OCI-LY7 (cell line): ENCODE measurements around the gene FOXN1. TPM values are rescaled to one million over a fixed set of nuclear protein-coding genes. Genes with fewer than 3 reads are reported as not detected.
"Not testable (repeated sequence)": the region's sequence is repeated elsewhere in the genome, so short reads cannot be mapped to it uniquely, and the experiment has no call there.

Experiments used
- Bru-seq: library from RNA; stranded (reverse); fragments of 400-500 nt; gene quantifications from one replicate; lab custom pipeline; 2021; lab: Mats Ljungman, UMichigan
- BruChase-seq, 2 experiments: library from RNA; stranded (reverse); fragments of 400-500 nt; gene quantifications; one replicate each; lab custom pipeline; 2021; lab: Mats Ljungman, UMichigan
- BruUV-seq: library from RNA; stranded (reverse); fragments of 400-500 nt; replicated peaks from 2 replicates; lab custom pipeline; 2021; lab: Mats Ljungman, UMichigan
- CTCF ChIA-PET: fragments of 300-600 bp; sonication (Branson Sonifier 250); formaldehyde crosslinking; loops from one replicate; lab custom pipeline; 2022; ENCODE audit warnings: antibody characterized with exemption; ENCODE audit not compliant: unreplicated experiment; lab: Charles Lee
- POLR2A ChIA-PET: fragments of 300-600 bp; sonication (Branson Sonifier 250); formaldehyde crosslinking; loops from one replicate; lab custom pipeline; 2022; ENCODE audit warnings: antibody characterized with exemption; lab: Charles Lee
- DNase-seq: peaks from one replicate; pipeline ENCODE4 v3.0.0-alpha.2; 2015; ENCODE audit warnings: low spot score
- H2AFZ ChIP-seq: fragments of 200-600 bp; sonication (generic), shearing (Covaris generic); 2 replicates; pipeline ENCODE4 v1.6.1; 2014; ENCODE audit warnings: mild to moderate bottlenecking, antibody characterized with exemption, low read length, moderate library complexity
- H3K27ac ChIP-seq: fragments of 200-600 bp; sonication (generic); 2 replicates; pipeline ENCODE4 v1.5.1; 2014; ENCODE audit warnings: mixed run types, low read depth, mild to moderate bottlenecking, moderate library complexity, low read length, inconsistent platforms; ENCODE audit not compliant: poor library complexity, severe bottlenecking
- H3K36me3 ChIP-seq: fragments of 200-600 bp; sonication (generic); 2 replicates; pipeline ENCODE4 v1.6.1; 2014; ENCODE audit warnings: mild to moderate bottlenecking, antibody characterized with exemption, low read length, moderate library complexity, mixed read lengths; ENCODE audit not compliant: insufficient read depth
- H3K4me1 ChIP-seq: fragments of 200-600 bp; sonication (generic); 2 replicates; pipeline ENCODE4 v1.5.1; 2014; ENCODE audit warnings: mild to moderate bottlenecking, low read length; ENCODE audit not compliant: insufficient read depth, poor library complexity, severe bottlenecking
- H3K4me2 ChIP-seq: fragments of 200-600 bp; sonication (generic); 2 replicates; pipeline ENCODE4 v1.6.1; 2014; ENCODE audit warnings: mild to moderate bottlenecking, low read length
- H3K4me3 ChIP-seq: fragments of 200-600 bp; sonication (generic); 2 replicates; pipeline ENCODE4 v1.5.1; 2014; ENCODE audit warnings: mild to moderate bottlenecking, low read depth, low read length; ENCODE audit not compliant: poor library complexity, severe bottlenecking
- H3K79me2 ChIP-seq: fragments of 200-600 bp; sonication (generic); 2 replicates; pipeline ENCODE4 v1.6.1; 2016; ENCODE audit warnings: low read depth, mild to moderate bottlenecking, low read length, moderate library complexity, mixed read lengths; ENCODE audit not compliant: insufficient read depth
- H3K9me2 ChIP-seq: fragments of 200-600 bp; sonication (generic); 2 replicates; pipeline ENCODE4 v1.6.1; 2016; ENCODE audit warnings: mild to moderate bottlenecking, low read length, mixed read lengths; ENCODE audit not compliant: insufficient read depth
- H3K9me3 ChIP-seq: fragments of 200-600 bp; sonication (generic); 2 replicates; pipeline ENCODE4 v1.6.1; 2014; ENCODE audit warnings: mild to moderate bottlenecking, mixed run types, low read length, mixed read lengths
- H4K20me1 ChIP-seq: fragments of 200-600 bp; sonication (generic); 2 replicates; pipeline ENCODE4 v1.6.1; 2014; ENCODE audit warnings: mild to moderate bottlenecking, antibody characterized with exemption, low read length, moderate library complexity, mixed read lengths; ENCODE audit not compliant: insufficient read depth
- CTCF ChIP-seq: fragments of 200-600 bp; sonication (generic); conservative IDR thresholded peaks from 2 replicates; pipeline ENCODE4 v1.5.1; 2014; ENCODE audit warnings: mild to moderate bottlenecking, antibody characterized with exemption, low read length, moderate library complexity, mixed read lengths
- EZH2phosphoT487 ChIP-seq: fragments of 200-600 bp; sonication (generic); IDR thresholded peaks from 2 replicates; pipeline ENCODE4 v1.6.1; 2018; ENCODE audit warnings: low read depth, borderline replicate concordance, mild to moderate bottlenecking, mixed run types, antibody characterized with exemption, low read length, moderate library complexity, mixed read lengths
- intact Hi-C: fragments of 100-400 bp; cut with micrococcal nuclease; formaldehyde crosslinking; loops from one replicate; pipeline ENCODE4 v1.10.0; 2022; ENCODE audit not compliant: unreplicated experiment
- long read RNA-seq: library from polyadenylated mRNA; stranded (forward); transcript quantifications from one replicate; pipeline ENCODE4 v2.0.0, GENCODE V29; 2022
- total RNA-seq, 2 experiments: library from RNA; depleted of rRNA in 1 of 2; stranded (reverse); fragments of >200 nt in 1 of 2; shearing (Covaris generic) in 1 of 2; gene quantifications; 2 replicates each; pipeline ENCODE4 v1.2.3, GENCODE V29; 2014 to 2022

Gene FOXN1, protein sequence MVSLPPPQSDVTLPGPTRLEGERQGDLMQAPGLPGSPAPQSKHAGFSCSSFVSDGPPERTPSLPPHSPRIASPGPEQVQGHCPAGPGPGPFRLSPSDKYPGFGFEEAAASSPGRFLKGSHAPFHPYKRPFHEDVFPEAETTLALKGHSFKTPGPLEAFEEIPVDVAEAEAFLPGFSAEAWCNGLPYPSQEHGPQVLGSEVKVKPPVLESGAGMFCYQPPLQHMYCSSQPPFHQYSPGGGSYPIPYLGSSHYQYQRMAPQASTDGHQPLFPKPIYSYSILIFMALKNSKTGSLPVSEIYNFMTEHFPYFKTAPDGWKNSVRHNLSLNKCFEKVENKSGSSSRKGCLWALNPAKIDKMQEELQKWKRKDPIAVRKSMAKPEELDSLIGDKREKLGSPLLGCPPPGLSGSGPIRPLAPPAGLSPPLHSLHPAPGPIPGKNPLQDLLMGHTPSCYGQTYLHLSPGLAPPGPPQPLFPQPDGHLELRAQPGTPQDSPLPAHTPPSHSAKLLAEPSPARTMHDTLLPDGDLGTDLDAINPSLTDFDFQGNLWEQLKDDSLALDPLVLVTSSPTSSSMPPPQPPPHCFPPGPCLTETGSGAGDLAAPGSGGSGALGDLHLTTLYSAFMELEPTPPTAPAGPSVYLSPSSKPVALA
- total RNA-seq (2014; rRNA removed; shearing (Covaris generic)) (not detected in 2 replicates), total RNA-seq (2022) (not detected in 2 replicates), Bru-seq, nascent RNA (not detected), BruChase-seq, experiment 1, labeled RNA remaining after a 6-hour chase (not detected), BruChase-seq, experiment 2, labeled RNA remaining after a 2-hour chase (not detected)
- long read RNA-seq, result 0 reads

DNA sequence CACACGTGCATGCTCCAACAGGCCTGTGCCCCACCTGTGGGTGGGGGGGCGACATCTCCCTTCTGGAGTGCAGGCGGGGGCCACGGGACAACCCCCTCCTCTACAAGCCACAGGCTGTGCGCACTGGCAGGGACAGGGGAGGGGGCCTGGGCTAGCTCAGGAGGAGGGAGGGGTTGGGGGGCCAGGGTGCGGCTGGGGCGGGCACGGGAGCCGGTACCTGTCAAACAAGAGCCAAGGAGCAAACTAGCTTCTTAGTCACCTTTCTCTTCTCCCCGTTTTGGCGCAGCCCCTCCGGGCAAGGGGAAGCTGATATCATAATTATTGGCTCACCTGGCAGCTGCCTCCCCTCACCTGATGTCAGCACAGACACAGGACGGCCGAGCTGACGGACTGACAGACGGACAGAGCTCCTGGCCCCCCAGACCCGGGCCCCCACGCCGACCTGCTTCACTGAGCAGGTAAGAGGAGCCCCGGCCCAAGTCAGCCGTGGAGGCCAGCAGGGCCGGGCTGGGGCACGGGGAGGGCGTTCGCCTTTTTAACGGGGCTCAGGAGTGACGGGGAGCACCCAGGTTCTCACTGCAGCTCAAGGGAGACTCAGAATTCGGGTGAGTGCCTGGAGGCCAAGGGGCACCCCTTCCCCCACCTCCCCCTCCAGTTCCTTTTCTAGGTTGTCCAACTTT lies at the start of gene FOXN1:
Gene FOXN1 (plus strand): TSS at position 363 of the 680 bp plus-strand sequence. CDS start 17,622 bp downstream, outside the sequence.
- BruUV-seq, result no TSS peak
- H2AFZ ChIP-seq, result no peak within 1 kb of the TSS
- no peaks in the 10 kb centered on the region for H3K36me3 ChIP-seq
- H3K79me2 ChIP-seq, result no peaks in the 10 kb centered on the region
- no peak for TF ChIP-seq CTCF
- no peak for TF ChIP-seq EZH2phosphoT487
- no peaks in the 10 kb centered on the region for H3K9me3 ChIP-seq
- no peaks in the 10 kb centered on the region for H3K9me2 ChIP-seq
- intact Hi-C loops, result no loop called here
- no peak for DNase-seq
- H3K27ac ChIP-seq, result no peak within 1 kb of the TSS
- ChIA-PET CTCF (no interaction called here), POLR2A (no interaction called here)
- H3K4me3 ChIP-seq, result no peak within 1 kb of the TSS
- H3K4me2 ChIP-seq, result no peak within 1 kb of the TSS
- H4K20me1 ChIP-seq, result no peaks in the 10 kb centered on the region
- H3K4me1 ChIP-seq, result no peaks in the 10 kb centered on the region

DNA sequence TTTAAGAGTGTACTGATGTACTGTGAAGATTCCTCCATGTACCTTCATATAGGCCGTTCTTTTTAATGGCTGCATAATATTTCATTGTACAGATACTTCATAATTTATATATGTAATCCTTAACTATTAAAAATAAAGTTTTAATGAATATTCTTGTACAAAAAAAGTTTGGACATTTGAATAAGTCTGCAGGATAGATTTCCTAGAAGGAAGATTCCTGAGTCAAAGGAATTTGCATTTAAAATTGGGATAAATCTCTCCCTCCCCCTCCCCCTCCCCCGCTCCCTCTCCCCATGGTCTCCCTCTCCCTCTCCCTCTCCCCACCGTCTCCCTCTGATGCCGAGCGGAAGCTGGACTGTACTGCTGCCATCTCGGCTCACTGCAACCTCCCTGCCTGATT lies 48.3 kb upstream of the FOXN1 start:
- no peak for DNase-seq
- intact Hi-C loops, result no loop called here
- Histone ChIP-seq H3K4me2 (no peak overlapping the region), H3K79me2 (no peaks in the 10 kb centered on the region), H3K9me2 (no peaks in the 10 kb centered on the region), H3K36me3 (no peaks in the 10 kb centered on the region), H3K4me3 (no peak overlapping the region), H3K4me1 (no peaks in the 10 kb centered on the region), H4K20me1 (no peaks in the 10 kb centered on the region), H3K27ac (no peak overlapping the region), H2AFZ (no peak overlapping the region), H3K9me3 (no peaks in the 10 kb centered on the region)
- ChIA-PET CTCF (no interaction called here), POLR2A (no interaction called here)
- no TSS peak for BruUV-seq
- TF ChIP-seq EZH2phosphoT487, result no peak
- TF ChIP-seq CTCF, result no peak

DNA sequence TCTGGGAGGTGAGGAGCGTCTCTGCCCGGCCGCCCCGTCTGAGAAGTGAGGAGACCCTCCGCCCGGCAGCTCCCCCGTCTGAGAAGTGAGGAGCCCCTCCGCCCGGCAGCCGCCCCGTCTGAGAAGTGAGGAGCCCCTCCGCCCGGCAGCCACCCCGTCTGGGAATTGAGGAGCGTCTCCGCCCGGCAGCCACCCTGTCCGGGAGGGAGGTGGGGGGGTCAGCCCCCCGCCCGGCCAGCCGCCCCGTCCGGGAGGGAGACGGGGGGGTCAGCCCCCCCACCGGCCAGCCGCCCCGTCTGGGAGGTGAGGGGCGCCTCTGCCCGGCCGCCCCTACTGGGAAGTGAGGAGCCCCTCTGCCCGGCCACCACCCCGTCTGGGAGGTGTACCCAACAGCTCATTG lies 47.3 kb upstream of the FOXN1 start:
- CTCF ChIA-PET, intact Hi-C loops, H4K20me1 ChIP-seq: not testable (repeated sequence)

More for the DNA sequence above, 47.3 kb upstream of the FOXN1 start:
- H3K4me2 ChIP-seq, H3K79me2 ChIP-seq, DNase-seq, H3K9me2 ChIP-seq, H3K9me3 ChIP-seq, POLR2A ChIA-PET, H2AFZ ChIP-seq, BruUV-seq, H3K27ac ChIP-seq, H3K36me3 ChIP-seq, H3K4me3 ChIP-seq, H3K4me1 ChIP-seq: not testable (repeated sequence)
